Measurements from ENCODE around the gene APMAP. TPM values are rescaled to one million over a fixed set of nuclear protein-coding genes. Genes with fewer than 3 reads are reported as not detected.

The APMAP gene
- polyA plus RNA-seq, 5 donors: 83.1 to 92.6 (median 84.3) TPM

Other genes with a start within 250 kb of the APMAP start
- gene CST7, start 43.5 kb downstream of the APMAP start, polyA plus RNA-seq (ENCODE audit: insufficient read depth in 1 of 5, insufficient read length in 5 of 5, low replicate concordance in 1 of 5): 1 to 10 TPM; 1.3 to 1.9 (median 1.4) TPM
- 10 to 100 TPM; 36.0 to 45.9 (median 39.1) TPM for gene ACSS1, start 65.4 kb upstream of the APMAP start, polyA plus RNA-seq (ENCODE audit: insufficient read depth in 1 of 5, insufficient read length in 5 of 5, low replicate concordance in 1 of 5)
- not detected for gene VSX1, start 89.4 kb upstream of the APMAP start, polyA plus RNA-seq (ENCODE audit: insufficient read depth in 1 of 5, insufficient read length in 5 of 5, low replicate concordance in 1 of 5)
- gene ENTPD6, start 203.0 kb upstream of the APMAP start, polyA plus RNA-seq (ENCODE audit: insufficient read depth in 1 of 5, insufficient read length in 5 of 5, low replicate concordance in 1 of 5): 10 to 100 TPM; 41.5 to 57.3 (median 43.3) TPM

Measured in right lung (tissue), 5 donors.